K562 (cell line): Measurements from ENCODE around the gene GPRIN3. TPM values are rescaled to one million over a fixed set of nuclear protein-coding genes. Genes with fewer than 3 reads are reported as not detected.

Source experiments
- ATAC-seq: fragments of 200-7000 bp; cut with Tn5 transposase; 3 replicates; pipeline ENCODE4 v1.9.1; 2020; ENCODE audit warnings: moderate library complexity
- BruUV-seq: library from RNA; stranded (reverse); fragments of 400-500 nt; replicated peaks from 2 replicates; lab custom pipeline; 2021; lab: Mats Ljungman, UMichigan
- CTCF ChIA-PET: fragments of 300-600 bp; formaldehyde crosslinking; extraction: SDS; loops from one replicate; lab custom pipeline; 2021; ENCODE audit warnings: low intra/inter-chr PET ratio; lab: Yijun Ruan, JAX
- POLR2A ChIA-PET: fragments of 300-600, 350-650 bp; sonication (Branson Sonifier 250); formaldehyde crosslinking; extraction: SDS; loops from one replicate; lab custom pipeline; 2021; ENCODE audit warnings: antibody characterized with exemption, inconsistent platforms; lab: Yijun Ruan, JAX
- DNase-seq, 4 experiments: peaks; one replicate each; pipeline versions ENCODE4 v3.0.0 to v3.0.0-alpha.2; 2011 to 2018; ENCODE audit warnings: low spot score in 3 of 4, mixed read lengths in 3 of 4; ENCODE audit errors: extremely low read depth in 1 of 4
- FAIRE-seq: peaks from 2 replicates; lab custom pipeline; 2011; peaks lifted over from hg19 to GRCh38; lab: Jason Lieb, UNC
- H2AFZ ChIP-seq: 2 replicates; pipeline ENCODE4 v1.6.0; 2011; ENCODE audit warnings: low read depth, low read length, control low read depth, inconsistent platforms
- H3K27ac ChIP-seq: fragments of 200-600 bp; 3 replicates; pipeline ENCODE4 v1.8.0; 2011; ENCODE audit warnings: low read depth, mild to moderate bottlenecking, control low read depth, inconsistent platforms, low read length, moderate library complexity, mixed read lengths; ENCODE audit errors: extremely low read depth
- H3K27me3 ChIP-seq, 2 experiments: fragments of 300-600 bp in 1 of 2; 2 replicates in 1 of 2; 3 replicates in 1 of 2; pipeline versions ENCODE4 v1.6.0 to v1.8.0; 2011; ENCODE audit warnings: inconsistent platforms in 2 of 2, low read length in 2 of 2, mild to moderate bottlenecking in 1 of 2, mixed read lengths in 1 of 2, moderate library complexity in 1 of 2; ENCODE audit not compliant: control insufficient read depth in 2 of 2, insufficient read depth in 2 of 2
- H3K36me3 ChIP-seq: fragments of 300-600 bp; 3 replicates; pipeline ENCODE4 v1.8.0; 2011; ENCODE audit warnings: mild to moderate bottlenecking, low read length, inconsistent platforms; ENCODE audit not compliant: control insufficient read depth, insufficient read depth
- H3K4me1 ChIP-seq, 2 experiments: fragments of 200-600 bp in 1 of 2; replicated peaks in 1 of 2; 2 replicates in 1 of 2; 3 replicates in 1 of 2; pipeline versions ENCODE4 v1.5.1 to v1.8.0; 2011; ENCODE audit warnings: inconsistent platforms in 2 of 2, low read length in 2 of 2, mild to moderate bottlenecking in 1 of 2, mixed read lengths in 1 of 2, moderate library complexity in 1 of 2; ENCODE audit not compliant: control insufficient read depth in 2 of 2, insufficient read depth in 2 of 2
- H3K4me2 ChIP-seq: 2 replicates; pipeline ENCODE4 v1.6.1; 2011; ENCODE audit warnings: low read length, control low read depth, inconsistent platforms, mixed read lengths; ENCODE audit not compliant: insufficient read depth
- H3K4me3 ChIP-seq: fragments of 200-600 bp; sonication (generic), shearing (Covaris generic); 2 replicates; pipeline ENCODE4 v1.5.1; 2016; ENCODE audit warnings: control low read depth, inconsistent platforms
- H3K79me2 ChIP-seq: fragments of 200-600 bp; 3 replicates; pipeline ENCODE4 v1.8.0; 2011; ENCODE audit warnings: low read length, inconsistent platforms; ENCODE audit not compliant: control insufficient read depth, insufficient read depth
- H3K9ac ChIP-seq, 2 experiments: 2 replicates each; pipeline versions ENCODE4 v1.6.0 to v1.6.1; 2011; ENCODE audit warnings: low read depth in 2 of 2, low read length in 2 of 2, control low read depth in 1 of 2, inconsistent platforms in 1 of 2, mild to moderate bottlenecking in 1 of 2, mixed read lengths in 1 of 2; ENCODE audit not compliant: insufficient read depth in 1 of 2
- H3K9me1 ChIP-seq: one replicate; pipeline ENCODE4 v1.6.0; 2011; ENCODE audit warnings: inconsistent platforms, mild to moderate bottlenecking, low read length, moderate library complexity; ENCODE audit not compliant: control insufficient read depth, insufficient read depth
- H3K9me3 ChIP-seq: replicated peaks from 2 replicates; pipeline ENCODE4 v1.5.1; 2011; ENCODE audit warnings: low read depth, low read length, inconsistent platforms; ENCODE audit not compliant: control insufficient read depth, insufficient read depth
- H4K20me1 ChIP-seq: replicated peaks from 2 replicates; pipeline ENCODE4 v1.6.1; 2011; ENCODE audit warnings: low read length, inconsistent platforms, mixed read lengths; ENCODE audit not compliant: control insufficient read depth, insufficient read depth
- ATF2 ChIP-seq: sonication (generic); formaldehyde crosslinking; IDR thresholded peaks from 2 replicates; pipeline ENCODE4 v1.8.1; 2022; ENCODE audit warnings: missing genetic modification reagents
- BRF1 ChIP-seq: IDR thresholded peaks from 3 replicates; pipeline ENCODE4 v1.6.1; 2011; ENCODE audit warnings: borderline replicate concordance, mild to moderate bottlenecking; ENCODE audit not compliant: insufficient read length; ENCODE audit errors: extremely low read depth
- CREM ChIP-seq: IDR thresholded peaks from 2 replicates; pipeline ENCODE4 v1.6.1; 2014; ENCODE audit warnings: antibody characterized with exemption, low read depth
- PHF21A ChIP-seq: fragments of 450-650 bp; IDR thresholded peaks from 2 replicates; pipeline ENCODE4 v1.6.1; 2017; ENCODE audit warnings: low read depth, borderline replicate concordance
- PKNOX1 ChIP-seq: fragments of 450-650 bp; IDR thresholded peaks from 2 replicates; pipeline ENCODE4 v1.6.1; 2016
- PYGO2 ChIP-seq: fragments of 450-650 bp; IDR thresholded peaks from 2 replicates; pipeline ENCODE4 v1.6.1; 2016; ENCODE audit warnings: mild to moderate bottlenecking, missing genetic modification characterization, moderate library complexity, missing compliant biosample characterization
- SMAD4 ChIP-seq: fragments of 250-450 bp; sonication (Bioruptor Pico); conservative IDR thresholded peaks from 2 replicates; pipeline ENCODE4 v1.8.0; 2021; ENCODE audit warnings: inconsistent platforms, mild to moderate bottlenecking, moderate library complexity
- SNIP1 ChIP-seq: fragments of 450-650 bp; IDR thresholded peaks from 2 replicates; pipeline ENCODE4 v1.7.1; 2017; ENCODE audit warnings: low read depth, mild to moderate bottlenecking
- ZNF347 ChIP-seq: fragments of 450-650 bp; formaldehyde crosslinking; IDR thresholded peaks from 2 replicates; pipeline ENCODE4 v1.4.0; 2020; ENCODE audit warnings: low read depth, mild to moderate bottlenecking, moderate library complexity
- ZNF75A ChIP-seq: fragments of 450-650 bp; formaldehyde crosslinking; IDR thresholded peaks from 2 replicates; pipeline ENCODE4 v1.4.0; 2020; ENCODE audit warnings: mild to moderate bottlenecking
- ZNF830 ChIP-seq: fragments of 250-450 bp; sonication (Bioruptor Pico); IDR thresholded peaks from 2 replicates; pipeline ENCODE4 v1.5.0; 2021; ENCODE audit warnings: mild to moderate bottlenecking
- WGBS: fragments of 100-300 bp; shearing (Covaris generic); methylation state at CpG from one replicate; pipeline ENCODE4 v1.1.6; 2016; ENCODE audit warnings: low coverage, mixed read lengths; ENCODE audit not compliant: insufficient coverage; ENCODE audit errors: missing lambda C conversion rate; 5-methylcytosine and 5-hydroxymethylcytosine counted together
- in situ Hi-C: fragments of 300-500 bp; cut with MboI; formaldehyde crosslinking; loops from 4 replicates; pipeline ENCODE4 v1.15.0; 2018; ENCODE audit warnings: inconsistent platforms, mixed read lengths
- intact Hi-C: fragments of 100-400 bp; cut with micrococcal nuclease; formaldehyde crosslinking; loops from 2 replicates; pipeline ENCODE4 v1.14.2; 2022
- polyA plus RNA-seq, 8 experiments: library from polyadenylated mRNA; depleted of rRNA in 4 of 8; stranded (reverse) in 5 of 8; unstranded in 3 of 8; fragments of >200 nt; fragmentation: Nextera tagmentation in 2 of 8; fragmentation: Illumina TruSeq in 1 of 8; extraction: Ambion mirVana in 2 of 8; extraction: Trizol in 1 of 8; gene quantifications; 2 replicates each; pipeline versions ENCODE4 v1.2.1 to v1.2.3, GENCODE V29; 2011 to 2014; ENCODE audit warnings: inconsistent platforms in 1 of 8, missing spikeins in 1 of 8
- total RNA-seq, 7 experiments: library from RNA; depleted of rRNA in 6 of 7; stranded (reverse); fragments of >200 nt in 6 of 7; fragmentation: Illumina TruSeq in 2 of 7; extraction: Trizol in 2 of 7; gene quantifications; 2 replicates each; pipeline versions ENCODE4 v1.2.1 to v1.2.3, GENCODE V29; 2011 to 2021; ENCODE audit warnings: low replicate concordance in 1 of 7
- TF ChIP-seq, protein P1 (sequence below), 2 experiments: fragments of 150-350 bp in 1 of 2; IDR thresholded peaks; 2 replicates each; pipeline ENCODE4 v1.6.1; 2012 to 2016; ENCODE audit warnings: low read depth in 2 of 2, low read length in 2 of 2, mild to moderate bottlenecking in 1 of 2, moderate library complexity in 1 of 2

The GPRIN3 gene
- total and polyA plus RNA-seq, 9 of the 15 experiments (the other 6 are each of a cell fraction or from before 2014, with no cell fraction given), result 0.02 TPM; not detected in 8

DNA sequence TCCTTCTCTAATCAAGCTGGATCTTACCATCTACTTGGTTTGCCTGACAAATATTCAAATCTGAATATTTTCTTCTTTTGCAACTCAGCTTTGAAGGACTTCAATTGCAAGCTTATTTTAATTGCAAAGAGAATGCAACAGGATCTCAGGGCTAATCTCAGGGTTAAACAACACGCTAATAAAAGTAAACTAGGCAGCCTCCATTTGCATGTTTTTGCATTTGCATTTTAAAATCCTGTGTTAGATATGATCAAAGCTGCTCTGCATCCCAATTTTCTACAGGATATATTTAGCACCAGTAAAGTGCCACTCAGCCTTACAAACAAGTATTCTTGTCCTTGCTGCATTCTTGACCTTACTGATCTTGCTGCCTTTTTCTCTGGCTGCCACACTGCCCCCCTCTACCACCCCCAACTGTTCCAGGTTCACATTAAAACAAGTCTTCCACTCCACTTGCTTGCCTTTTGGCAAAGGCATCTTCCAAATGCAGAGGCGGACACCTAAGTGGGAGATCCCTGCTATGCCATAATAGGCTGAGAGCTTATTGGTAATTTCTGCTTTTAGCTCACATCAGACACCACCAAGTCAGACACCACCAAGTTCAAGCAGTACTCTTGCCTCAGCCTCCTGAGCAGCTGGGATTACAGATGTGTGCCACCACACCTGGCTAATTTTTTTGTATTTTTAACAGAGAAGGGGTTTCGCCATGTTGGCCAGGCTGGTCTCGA, 48.1 kb downstream of the GPRIN3 start:
- no peaks in the 10 kb centered on the region for H4K20me1 ChIP-seq
- H3K79me2 ChIP-seq, result no peaks in the 10 kb centered on the region
- no peak for DNase-seq
- ATAC-seq, result no peak
- H2AFZ ChIP-seq, result no peak overlapping the region
- H3K4me3 ChIP-seq, result no peak overlapping the region
- intact Hi-C loops, result no loop called here
- BruUV-seq, result no TSS peak
- H3K36me3 ChIP-seq, result no peaks in the 10 kb centered on the region
- ChIA-PET POLR2A (interaction anchor here (0.8 kb wide), 1 partner anchor 95 kb away, joined by 3 read pairs; no protein-coding TSS in a partner anchor), CTCF (no interaction called here)
- TF ChIP-seq PYGO2 (tag), result no peak
- no peak for TF ChIP-seq ZNF347
- TF ChIP-seq ZNF830, result no peak
- TF ChIP-seq ZNF75A (CRISPR knock-in tag), result no peak
- TF ChIP-seq, protein P1, sequence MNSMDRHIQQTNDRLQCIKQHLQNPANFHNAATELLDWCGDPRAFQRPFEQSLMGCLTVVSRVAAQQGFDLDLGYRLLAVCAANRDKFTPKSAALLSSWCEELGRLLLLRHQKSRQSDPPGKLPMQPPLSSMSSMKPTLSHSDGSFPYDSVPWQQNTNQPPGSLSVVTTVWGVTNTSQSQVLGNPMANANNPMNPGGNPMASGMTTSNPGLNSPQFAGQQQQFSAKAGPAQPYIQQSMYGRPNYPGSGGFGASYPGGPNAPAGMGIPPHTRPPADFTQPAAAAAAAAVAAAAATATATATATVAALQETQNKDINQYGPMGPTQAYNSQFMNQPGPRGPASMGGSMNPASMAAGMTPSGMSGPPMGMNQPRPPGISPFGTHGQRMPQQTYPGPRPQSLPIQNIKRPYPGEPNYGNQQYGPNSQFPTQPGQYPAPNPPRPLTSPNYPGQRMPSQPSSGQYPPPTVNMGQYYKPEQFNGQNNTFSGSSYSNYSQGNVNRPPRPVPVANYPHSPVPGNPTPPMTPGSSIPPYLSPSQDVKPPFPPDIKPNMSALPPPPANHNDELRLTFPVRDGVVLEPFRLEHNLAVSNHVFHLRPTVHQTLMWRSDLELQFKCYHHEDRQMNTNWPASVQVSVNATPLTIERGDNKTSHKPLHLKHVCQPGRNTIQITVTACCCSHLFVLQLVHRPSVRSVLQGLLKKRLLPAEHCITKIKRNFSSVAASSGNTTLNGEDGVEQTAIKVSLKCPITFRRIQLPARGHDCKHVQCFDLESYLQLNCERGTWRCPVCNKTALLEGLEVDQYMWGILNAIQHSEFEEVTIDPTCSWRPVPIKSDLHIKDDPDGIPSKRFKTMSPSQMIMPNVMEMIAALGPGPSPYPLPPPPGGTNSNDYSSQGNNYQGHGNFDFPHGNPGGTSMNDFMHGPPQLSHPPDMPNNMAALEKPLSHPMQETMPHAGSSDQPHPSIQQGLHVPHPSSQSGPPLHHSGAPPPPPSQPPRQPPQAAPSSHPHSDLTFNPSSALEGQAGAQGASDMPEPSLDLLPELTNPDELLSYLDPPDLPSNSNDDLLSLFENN (IDR thresholded peaks at IDR 0.05; ENCODE audit: low read depth in 2 of 2, low read length in 2 of 2), result no peak
- TF ChIP-seq PHF21A, result no peak
- TF ChIP-seq SNIP1, result no peak
- no peak for TF ChIP-seq BRF1
- TF ChIP-seq SMAD4 (CRISPR knock-in tag), result no peak
- no peak for TF ChIP-seq ATF2 (CRISPR knock-in tag)
- no peak for TF ChIP-seq CREM
- no peak for TF ChIP-seq PKNOX1
- H3K9me3 ChIP-seq, result no peaks in the 10 kb centered on the region
- WGBS, result 0% methylated on average over 4 of the region's 4 CpGs
- in situ Hi-C loops, result no loop called here
- H3K4me1 ChIP-seq, result no peaks in the 10 kb centered on the region
- FAIRE-seq, result no peak
- H3K27me3 ChIP-seq, result no peaks in the 10 kb centered on the region
- no peak overlapping the region for H3K4me2 ChIP-seq
- H3K27ac ChIP-seq, result no peak overlapping the region
- H3K9me1 ChIP-seq, result no peaks in the 10 kb centered on the region
- no peak overlapping the region for H3K9ac ChIP-seq
